GM18868 (cell line): ENCODE measurements around the gene OAF.

Source experiments
- ATAC-seq: cut with Tn5 transposase; IDR thresholded peaks from one replicate; pipeline ENCODE4 v1.9.1; 2021; ENCODE audit warnings: mild to moderate bottlenecking, moderate library complexity; ENCODE audit not compliant: unreplicated experiment

The OAF gene

GRCh38 chr11:120219938-120220746 is 9.3 kb downstream of the OAF start:
- no peak for ATAC-seq

GRCh38 chr11:120220747-120221037 is 9.9 kb downstream of the OAF start:
- no peak for ATAC-seq

- ATAC-seq = no peak
Measured at GRCh38 chr11:120221115-120221752, 10.4 kb downstream of the OAF start.

GRCh38 chr11:120222916-120223315 is 12.1 kb downstream of the OAF start:
- no peak for ATAC-seq

- no peak for ATAC-seq
Measured at GRCh38 chr11:120223793-120224192, 13.0 kb downstream of the OAF start.

- no peak for ATAC-seq
Measured at GRCh38 chr11:120224361-120224760, 13.5 kb downstream of the OAF start.

- no peak for ATAC-seq
Measured at GRCh38 chr11:120224972-120225909, 14.4 kb downstream of the OAF start.

- no peak for ATAC-seq
Measured at GRCh38 chr11:120226242-120226641, 15.4 kb downstream of the OAF start.

GRCh38 chr11:120226714-120227113 is 15.9 kb downstream of the OAF start:
- no peak for ATAC-seq

GRCh38 chr11:120227228-120227852 is 16.5 kb downstream of the OAF start:
- no peak for ATAC-seq

- no peak for ATAC-seq
Measured at GRCh38 chr11:120228794-120229384, 18.1 kb downstream of the OAF start.

- no peak for ATAC-seq
Measured at GRCh38 chr11:120229451-120230424, 18.9 kb downstream of the OAF start.

GRCh38 chr11:120230433-120231071 is 19.7 kb downstream of the OAF start:
- no peak for ATAC-seq

- no peak for ATAC-seq
Measured at GRCh38 chr11:120231963-120232362, 21.1 kb downstream of the OAF start.

GRCh38 chr11:120233207-120233803 is 22.5 kb downstream of the OAF start:
- ATAC-seq = no peak

GRCh38 chr11:120235024-120235628 is 24.3 kb downstream of the OAF start:
- peak; percentile 47 for ATAC-seq

- no peak for ATAC-seq
Measured at GRCh38 chr11:120236169-120237107, 25.6 kb downstream of the OAF start.
